Uterus (tissue), 4 donors: ENCODE data around the gene CREB5. TPM values are rescaled to one million over a fixed set of nuclear protein-coding genes. Genes with fewer than 3 reads are reported as not detected.

ENCODE experiments used
- DNase-seq, 2 donors: peaks; one replicate each; pipeline ENCODE4 v3.0.0-alpha.2; 2019 to 2020
- H3K27ac ChIP-seq, 2 donors: fragments of 200-600 bp; sonication (generic); 1 replicate in 1 of 2; 2 replicates in 1 of 2; pipeline ENCODE4 v1.5.1; 2016 to 2018
- H3K27me3 ChIP-seq, 2 donors: fragments of 200-600 bp; sonication (generic); one replicate each; pipeline ENCODE4 v1.5.1; 2018 to 2019; ENCODE audit warnings: control low read depth in 1 of 2
- H3K36me3 ChIP-seq, 2 donors: fragments of 200-600 bp; sonication (generic); one replicate each; pipeline ENCODE4 v1.5.1; 2019; ENCODE audit warnings: control low read depth in 1 of 2
- H3K4me1 ChIP-seq, 2 donors: fragments of 200-600 bp; sonication (generic); one replicate each; pipeline ENCODE4 v1.5.1; 2018 to 2019; ENCODE audit warnings: control low read depth in 1 of 2
- H3K4me3 ChIP-seq, 2 donors: fragments of 200-600 bp; sonication (generic); 1 replicate in 1 of 2; 2 replicates in 1 of 2; pipeline ENCODE4 v1.5.1; 2018 to 2019; ENCODE audit warnings: mild to moderate bottlenecking in 1 of 2
- H3K9me3 ChIP-seq, 2 donors: fragments of 200-600 bp; sonication (generic); one replicate each; pipeline ENCODE4 v1.5.1; 2019; ENCODE audit warnings: control low read depth in 1 of 2
- POLR2A ChIP-seq, 2 donors: fragments of 450-650 bp; IDR thresholded peaks; one replicate each; pipeline ENCODE4 v1.6.1; 2016; ENCODE audit warnings: antibody characterized with exemption in 2 of 2, mild to moderate bottlenecking in 1 of 2, moderate library complexity in 1 of 2
- intact Hi-C: fragments of 100-400 bp; cut with DNase I; formaldehyde crosslinking; loops from one replicate; pipeline ENCODE4 v1.15.1; 2023; ENCODE audit warnings: low total_unique reads
- total RNA-seq, 4 donors: library from RNA; depleted of rRNA in 3 of 4; stranded (reverse); fragments of >200 nt in 3 of 4; gene quantifications; one replicate each; pipeline versions ENCODE4 v1.1.0 to v1.2.4, GENCODE V29; 2014 to 2023
- TF ChIP-seq, protein P1 (sequence below), 4 experiments: fragments of 200-600 bp in 2 of 4; fragments of 450-650 bp in 2 of 4; sonication (generic) in 2 of 4; IDR thresholded peaks; one replicate each; pipeline ENCODE4 v1.5.1; 2016 to 2019; ENCODE audit warnings: antibody characterized with exemption in 4 of 4, mild to moderate bottlenecking in 2 of 4, moderate library complexity in 1 of 4
- donor health status: DM: yes; HTN: yes; CAD: no.

CREB5 gene
- total RNA-seq, 4 donors from 2014 or later, result 7.1 to 40.2 (median 23.9) TPM

GRCh38 chr7:28649811-28650210 is 237.5 kb downstream of the CREB5 start:
- Histone ChIP-seq H3K27me3 (no peaks in the 10 kb centered on the region), H3K4me1 (no peaks in the 10 kb centered on the region), H3K4me3 (no peak overlapping the region), H3K9me3 (no peaks in the 10 kb centered on the region), H3K27ac (no peak overlapping the region), H3K36me3 (no peaks in the 10 kb centered on the region)
- TF ChIP-seq POLR2A (IDR thresholded peaks at IDR 0.05), result no peak
- TF ChIP-seq, protein P1, sequence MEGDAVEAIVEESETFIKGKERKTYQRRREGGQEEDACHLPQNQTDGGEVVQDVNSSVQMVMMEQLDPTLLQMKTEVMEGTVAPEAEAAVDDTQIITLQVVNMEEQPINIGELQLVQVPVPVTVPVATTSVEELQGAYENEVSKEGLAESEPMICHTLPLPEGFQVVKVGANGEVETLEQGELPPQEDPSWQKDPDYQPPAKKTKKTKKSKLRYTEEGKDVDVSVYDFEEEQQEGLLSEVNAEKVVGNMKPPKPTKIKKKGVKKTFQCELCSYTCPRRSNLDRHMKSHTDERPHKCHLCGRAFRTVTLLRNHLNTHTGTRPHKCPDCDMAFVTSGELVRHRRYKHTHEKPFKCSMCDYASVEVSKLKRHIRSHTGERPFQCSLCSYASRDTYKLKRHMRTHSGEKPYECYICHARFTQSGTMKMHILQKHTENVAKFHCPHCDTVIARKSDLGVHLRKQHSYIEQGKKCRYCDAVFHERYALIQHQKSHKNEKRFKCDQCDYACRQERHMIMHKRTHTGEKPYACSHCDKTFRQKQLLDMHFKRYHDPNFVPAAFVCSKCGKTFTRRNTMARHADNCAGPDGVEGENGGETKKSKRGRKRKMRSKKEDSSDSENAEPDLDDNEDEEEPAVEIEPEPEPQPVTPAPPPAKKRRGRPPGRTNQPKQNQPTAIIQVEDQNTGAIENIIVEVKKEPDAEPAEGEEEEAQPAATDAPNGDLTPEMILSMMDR (IDR thresholded peaks at IDR 0.05), result no peak
- intact Hi-C loops, result no loop called here
- DNase-seq, result no peak

DNA sequence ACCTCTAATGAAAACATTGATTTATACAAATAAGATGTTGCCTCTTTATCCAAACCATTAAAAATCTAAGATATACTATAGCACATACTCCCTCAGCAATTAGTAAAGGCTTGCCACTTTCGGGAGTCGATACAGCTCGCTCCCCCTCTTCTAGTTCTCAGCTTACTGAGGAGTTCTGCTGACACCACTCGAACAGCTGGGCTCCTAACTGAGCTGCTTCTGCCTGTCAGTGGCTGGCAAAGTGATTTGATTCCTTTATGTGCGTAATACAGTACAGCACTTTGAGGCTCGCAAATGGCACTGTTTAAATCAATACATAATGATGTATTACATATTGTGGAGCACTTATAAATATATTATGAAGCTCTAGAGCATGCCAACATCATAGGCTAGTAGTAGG is 241.8 kb downstream of the CREB5 start:
- Histone ChIP-seq H3K36me3 (no peaks in the 10 kb centered on the region), H3K27me3 (no peaks in the 10 kb centered on the region), H3K4me1 (no peaks in the 10 kb centered on the region), H3K4me3 (no peak overlapping the region), H3K27ac (no peak overlapping the region), H3K9me3 (no peaks in the 10 kb centered on the region)
- no peak for DNase-seq
- intact Hi-C loops, result no loop called here
- no peak for TF ChIP-seq POLR2A (IDR thresholded peaks at IDR 0.05)
- TF ChIP-seq, protein P1 (IDR thresholded peaks at IDR 0.05), result no peak

DNA sequence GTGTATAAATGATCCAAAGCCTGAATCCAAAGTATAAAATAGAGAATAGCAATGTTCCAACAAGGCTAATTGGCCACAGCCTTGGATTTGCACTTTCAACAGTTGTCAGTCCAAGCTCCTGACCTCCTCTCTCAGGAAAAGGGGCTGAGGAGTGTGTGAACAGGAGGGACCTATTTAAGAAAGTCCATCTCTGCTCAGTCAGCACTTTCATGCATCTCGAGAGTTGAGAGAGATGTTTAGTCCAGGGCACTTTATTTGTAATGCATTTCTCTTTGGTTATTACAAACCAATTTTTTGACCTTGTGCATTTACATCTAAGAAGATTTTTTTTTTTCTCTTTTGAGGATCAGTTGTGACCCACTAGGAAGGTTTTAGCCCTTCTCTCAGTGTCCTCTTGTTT is 244.2 kb downstream of the CREB5 start:
- Histone ChIP-seq H3K4me1 (no peaks in the 10 kb centered on the region), H3K9me3 (no peaks in the 10 kb centered on the region), H3K36me3 (no peaks in the 10 kb centered on the region), H3K4me3 (no peak overlapping the region), H3K27me3 (no peaks in the 10 kb centered on the region), H3K27ac (no peak overlapping the region)
- intact Hi-C loops, result no loop called here
- no peak for DNase-seq
- no peak for TF ChIP-seq POLR2A (IDR thresholded peaks at IDR 0.05)
- TF ChIP-seq, protein P1 (IDR thresholded peaks at IDR 0.05), result no peak

DNA sequence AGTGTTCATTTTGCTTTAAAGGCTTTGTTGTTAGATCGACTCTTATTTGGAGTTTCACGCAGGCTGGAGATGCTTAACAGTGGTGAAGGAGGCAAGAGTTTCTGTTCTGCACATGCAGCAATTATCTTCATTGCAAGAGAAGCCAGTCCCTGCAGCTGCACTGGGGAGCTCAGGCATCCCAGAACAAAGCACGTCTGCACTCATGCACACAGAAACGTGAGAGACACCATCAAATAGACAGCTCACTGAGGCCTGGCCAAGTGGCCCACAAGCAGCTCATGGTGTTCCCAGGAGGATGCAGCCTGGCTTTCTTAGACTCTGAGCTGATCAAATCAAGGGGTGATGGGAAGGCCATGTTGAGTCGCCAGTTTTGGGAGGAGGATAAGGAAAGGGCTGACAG is 246.1 kb downstream of the CREB5 start:
- Histone ChIP-seq H3K4me3 (no peak overlapping the region), H3K36me3 (no peaks in the 10 kb centered on the region), H3K4me1 (no peaks in the 10 kb centered on the region), H3K27ac (no peak overlapping the region), H3K9me3 (no peaks in the 10 kb centered on the region), H3K27me3 (no peaks in the 10 kb centered on the region)
- intact Hi-C loops, result no loop called here
- TF ChIP-seq, protein P1 (IDR thresholded peaks at IDR 0.05), result no peak
- no peak for TF ChIP-seq POLR2A (IDR thresholded peaks at IDR 0.05)
- DNase-seq, result no peak

- intact Hi-C loops, result no loop called here
- Histone ChIP-seq H3K36me3 (no peaks in the 10 kb centered on the region), H3K4me1 (no peaks in the 10 kb centered on the region), H3K27me3 (no peaks in the 10 kb centered on the region), H3K27ac (no peak overlapping the region), H3K4me3 (no peak overlapping the region), H3K9me3 (no peaks in the 10 kb centered on the region)
- DNase-seq, result no peak
- TF ChIP-seq, protein P1 (IDR thresholded peaks at IDR 0.05), result no peak
- no peak for TF ChIP-seq POLR2A (IDR thresholded peaks at IDR 0.05)
Measured at GRCh38 chr7:28660132-28660531, 247.8 kb downstream of the CREB5 start.
